CD4-positive, alpha-beta T cell treated with Interleukin-12 subunit alpha and Interleukin-12 subunit beta, for 1 hour (primary cell): Measurements from ENCODE around the gene PEX14.

Experiments
- DNase-seq: peaks from one replicate; pipeline ENCODE4 v3.0.0-alpha.2; 2020

Gene PEX14

GRCh38 chr1:10637834-10638558 lies 163.2 kb downstream of the PEX14 start:
- no peak for DNase-seq

- DNase-seq, result no peak
These were observed 163.8 kb downstream of the PEX14 start for GRCh38 chr1:10638559-10639005.

- no peak for DNase-seq
These were observed 164.4 kb downstream of the PEX14 start for GRCh38 chr1:10639011-10639774.

GRCh38 chr1:10639775-10640578 lies 165.2 kb downstream of the PEX14 start:
- DNase-seq, result no peak

GRCh38 chr1:10640843-10641553 lies 166.2 kb downstream of the PEX14 start:
- no peak for DNase-seq

GRCh38 chr1:10641976-10642375 lies 167.2 kb downstream of the PEX14 start:
- no peak for DNase-seq

- DNase-seq, result no peak
These were observed 167.8 kb downstream of the PEX14 start for GRCh38 chr1:10642403-10643080.

- no peak for DNase-seq
These were observed 169.0 kb downstream of the PEX14 start for GRCh38 chr1:10643607-10644306.

GRCh38 chr1:10644307-10645128 lies 169.8 kb downstream of the PEX14 start:
- no peak for DNase-seq

- no peak for DNase-seq
These were observed 171.7 kb downstream of the PEX14 start for GRCh38 chr1:10646347-10646861.

GRCh38 chr1:10647414-10648170 lies 172.8 kb downstream of the PEX14 start:
- no peak for DNase-seq

GRCh38 chr1:10648689-10649516 lies 174.2 kb downstream of the PEX14 start:
- no peak for DNase-seq

- no peak for DNase-seq
These were observed 174.9 kb downstream of the PEX14 start for GRCh38 chr1:10649517-10650201.

- DNase-seq, result no peak
These were observed 176.0 kb downstream of the PEX14 start for GRCh38 chr1:10650556-10651388.

GRCh38 chr1:10651389-10651766 lies 176.6 kb downstream of the PEX14 start:
- no peak for DNase-seq

GRCh38 chr1:10651793-10652192 lies 177.0 kb downstream of the PEX14 start:
- no peak for DNase-seq

- no peak for DNase-seq
These were observed 177.9 kb downstream of the PEX14 start for GRCh38 chr1:10652626-10653025.
